DND-41 (cell line): ENCODE results near the gene ORM1.

Source experiments
- ATAC-seq: fragments of 200-7000 bp; cut with Tn5 transposase; 3 replicates; pipeline ENCODE4 v1.9.1; 2021; ENCODE audit warnings: low read depth; ENCODE audit not compliant: insufficient read depth
- DNase-seq: peaks from one replicate; pipeline ENCODE4 v3.0.0-alpha.2; 2020
- H2AFZ ChIP-seq: 2 replicates; pipeline ENCODE4 v1.6.0; 2012; ENCODE audit warnings: low read depth, low read length
- H3K27ac ChIP-seq: 2 replicates; pipeline ENCODE4 v1.5.1; 2012; ENCODE audit warnings: low read length, inconsistent platforms
- H3K27me3 ChIP-seq: fragments of 200-600 bp; sonication (generic); 2 replicates; pipeline ENCODE4 v1.6.0; 2012; ENCODE audit warnings: low read length, mild to moderate bottlenecking, inconsistent platforms; ENCODE audit not compliant: insufficient read depth, poor library complexity
- H3K36me3 ChIP-seq: 2 replicates; pipeline ENCODE4 v1.5.1; 2012; ENCODE audit warnings: low read length, inconsistent platforms; ENCODE audit not compliant: insufficient read depth
- H3K4me1 ChIP-seq: 2 replicates; pipeline ENCODE4 v1.5.1; 2012; ENCODE audit warnings: mild to moderate bottlenecking, low read length; ENCODE audit not compliant: insufficient read depth
- H3K4me2 ChIP-seq: 2 replicates; pipeline ENCODE4 v1.6.0; 2012; ENCODE audit warnings: mild to moderate bottlenecking, moderate library complexity, low read length, inconsistent platforms; ENCODE audit not compliant: insufficient read depth
- H3K4me3 ChIP-seq, 2 experiments: fragments of 200-600 bp in 1 of 2; shearing (Covaris generic) in 1 of 2; 2 replicates each; pipeline ENCODE4 v1.5.1; 2012 to 2016; ENCODE audit warnings: inconsistent platforms in 2 of 2, low read length in 2 of 2, mild to moderate bottlenecking in 2 of 2, low read depth in 1 of 2, moderate library complexity in 1 of 2
- H3K79me2 ChIP-seq: 2 replicates; pipeline ENCODE4 v1.6.0; 2012; ENCODE audit warnings: low read length, inconsistent platforms; ENCODE audit not compliant: insufficient read depth
- H3K9ac ChIP-seq: 2 replicates; pipeline ENCODE4 v1.6.0; 2012; ENCODE audit warnings: low read depth, mild to moderate bottlenecking, inconsistent platforms, low read length, moderate library complexity
- H3K9me3 ChIP-seq: 2 replicates; pipeline ENCODE4 v1.5.1; 2012; ENCODE audit warnings: low read length, moderate library complexity, mild to moderate bottlenecking, inconsistent platforms; ENCODE audit not compliant: insufficient read depth, severe bottlenecking
- H4K20me1 ChIP-seq: 2 replicates; pipeline ENCODE4 v1.6.0; 2012; ENCODE audit warnings: low read length; ENCODE audit not compliant: insufficient read depth
- EZH2 ChIP-seq: IDR thresholded peaks from 3 replicates; pipeline ENCODE4 v1.6.1; 2012; ENCODE audit warnings: borderline replicate concordance, low read depth, mild to moderate bottlenecking, moderate library complexity, low read length, inconsistent platforms; ENCODE audit not compliant: severe bottlenecking
- TF ChIP-seq, protein P1 (sequence below): IDR thresholded peaks from 2 replicates; pipeline ENCODE4 v1.5.1; 2012; ENCODE audit warnings: borderline replicate concordance, low read length, moderate library complexity, mild to moderate bottlenecking; ENCODE audit not compliant: poor library complexity, severe bottlenecking; ENCODE audit errors: extremely low read depth

Gene ORM1

DNA sequence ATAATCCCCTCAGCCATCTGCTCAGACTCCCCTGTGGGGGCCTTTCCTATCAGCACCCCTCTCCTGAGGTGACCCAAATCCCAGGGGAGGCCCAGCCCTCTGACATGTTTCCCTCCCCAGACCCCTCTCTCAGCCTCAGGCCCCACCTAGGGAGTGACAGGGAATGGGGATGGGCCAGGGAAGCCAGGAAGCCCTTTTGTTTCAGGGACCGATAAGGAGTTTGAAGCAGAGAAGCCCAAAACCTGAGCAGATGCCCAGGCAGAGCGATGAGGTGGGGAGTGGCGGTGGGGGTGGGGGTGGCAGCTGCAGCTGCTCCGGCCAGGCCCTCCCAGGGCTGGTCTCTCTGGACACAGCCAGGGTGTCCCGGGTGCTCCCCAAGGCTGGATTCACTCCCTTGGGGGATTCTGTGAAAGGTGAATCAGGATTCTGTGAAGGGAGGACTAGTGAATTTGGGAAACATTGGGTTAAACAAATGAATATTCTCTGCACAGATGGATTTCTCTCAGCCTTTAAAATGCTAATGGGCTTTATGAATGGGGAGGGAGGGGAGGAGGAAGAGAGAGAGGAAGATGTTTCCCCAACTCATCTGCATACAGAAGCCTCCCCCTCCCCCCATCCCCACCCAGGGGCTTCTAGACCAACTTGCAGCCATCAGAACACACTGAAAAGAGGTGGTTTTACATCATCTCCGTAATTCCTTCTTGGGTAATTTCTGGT lies 47.5 kb downstream of the ORM1 start:
- Histone ChIP-seq H4K20me1 (peaks cover 3% of the 10 kb centered on the region; the same call in 1 of the 2 replicates), H3K27ac (peak overlapping the region; percentile 99), H3K9me3 (no peaks in the 10 kb centered on the region), H3K4me3 (no peak overlapping the region), H2AFZ (no peak overlapping the region), H3K79me2 (peaks cover 36% of the 10 kb centered on the region), H3K27me3 (no peaks in the 10 kb centered on the region), H3K4me1 (peaks cover 51% of the 10 kb centered on the region), H3K4me2 (no peak overlapping the region), H3K9ac (no peak overlapping the region), H3K36me3 (peaks cover 83% of the 10 kb centered on the region)
- TF ChIP-seq, protein P1, sequence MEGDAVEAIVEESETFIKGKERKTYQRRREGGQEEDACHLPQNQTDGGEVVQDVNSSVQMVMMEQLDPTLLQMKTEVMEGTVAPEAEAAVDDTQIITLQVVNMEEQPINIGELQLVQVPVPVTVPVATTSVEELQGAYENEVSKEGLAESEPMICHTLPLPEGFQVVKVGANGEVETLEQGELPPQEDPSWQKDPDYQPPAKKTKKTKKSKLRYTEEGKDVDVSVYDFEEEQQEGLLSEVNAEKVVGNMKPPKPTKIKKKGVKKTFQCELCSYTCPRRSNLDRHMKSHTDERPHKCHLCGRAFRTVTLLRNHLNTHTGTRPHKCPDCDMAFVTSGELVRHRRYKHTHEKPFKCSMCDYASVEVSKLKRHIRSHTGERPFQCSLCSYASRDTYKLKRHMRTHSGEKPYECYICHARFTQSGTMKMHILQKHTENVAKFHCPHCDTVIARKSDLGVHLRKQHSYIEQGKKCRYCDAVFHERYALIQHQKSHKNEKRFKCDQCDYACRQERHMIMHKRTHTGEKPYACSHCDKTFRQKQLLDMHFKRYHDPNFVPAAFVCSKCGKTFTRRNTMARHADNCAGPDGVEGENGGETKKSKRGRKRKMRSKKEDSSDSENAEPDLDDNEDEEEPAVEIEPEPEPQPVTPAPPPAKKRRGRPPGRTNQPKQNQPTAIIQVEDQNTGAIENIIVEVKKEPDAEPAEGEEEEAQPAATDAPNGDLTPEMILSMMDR: no peak
- TF ChIP-seq EZH2: no peak
- peak; percentile 31 for DNase-seq
- no peak for ATAC-seq

DNA sequence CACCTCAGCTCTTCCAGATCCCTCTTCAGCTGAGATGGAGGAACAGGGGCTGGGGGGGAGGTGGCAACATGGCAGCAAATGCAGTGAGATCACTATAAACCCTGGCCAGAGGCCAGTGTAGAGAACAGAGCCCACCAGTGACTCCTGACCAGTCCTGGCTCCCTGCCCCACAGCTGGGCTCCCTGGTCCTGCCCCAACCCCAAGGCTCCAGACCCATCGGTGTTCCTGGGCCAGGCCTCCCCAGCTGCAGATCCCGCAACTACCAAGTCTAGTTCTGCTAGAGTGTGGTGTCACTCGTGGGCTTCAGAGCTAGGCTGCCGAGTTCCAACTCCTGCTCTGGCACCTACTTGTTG lies 48.0 kb downstream of the ORM1 start:
- H3K4me3 ChIP-seq: no peak overlapping the region

DNA sequence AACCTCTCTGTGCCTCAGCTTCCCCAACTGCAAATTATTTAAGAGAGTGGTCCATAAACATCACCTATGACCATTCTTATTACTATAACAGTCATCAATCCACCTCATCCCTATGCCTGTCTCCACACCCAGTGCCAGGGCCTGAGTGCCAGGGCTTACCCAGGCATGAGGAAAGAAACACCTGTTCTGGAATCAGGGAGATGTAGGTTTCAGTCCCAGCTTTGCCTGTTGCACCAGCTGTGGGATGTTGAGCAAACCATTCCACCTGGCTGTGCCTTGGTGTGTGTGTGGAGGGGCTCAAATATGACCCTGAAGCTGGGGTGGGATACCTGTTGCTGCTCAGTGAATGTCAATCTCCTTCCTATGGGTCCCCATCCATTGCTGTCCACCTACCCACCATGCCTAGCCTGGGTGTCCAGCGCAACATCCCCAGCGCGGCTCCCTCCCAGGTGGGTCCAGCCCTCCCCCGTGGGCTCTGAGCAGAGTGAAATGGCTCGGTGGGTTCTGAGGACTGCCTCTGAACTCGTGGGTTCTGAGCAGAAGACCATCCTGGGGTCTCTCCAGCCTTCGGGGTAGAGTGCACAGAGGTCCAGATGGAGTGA lies 48.5 kb downstream of the ORM1 start:
- ATAC-seq (peak; percentile 2), DNase-seq (no peak)
- no peaks in the 10 kb centered on the region for H3K9me3 ChIP-seq
- peaks cover 39% of the 10 kb centered on the region for H3K79me2 ChIP-seq
- peak overlapping the region; percentile 99 for H3K27ac ChIP-seq
- H3K4me3 ChIP-seq: peak overlapping the region in 1 of 2 experiments; percentile 51; a peak in 2 of 4 replicates
- H2AFZ ChIP-seq: no peak overlapping the region
- peak overlapping the region; percentile 73 for H3K4me2 ChIP-seq
- H3K4me1 ChIP-seq: peaks cover 52% of the 10 kb centered on the region
- peaks cover 3% of the 10 kb centered on the region; the same call in 1 of the 2 replicates for H4K20me1 ChIP-seq
- TF ChIP-seq, protein P1: no peak
- no peak for TF ChIP-seq EZH2
- peaks cover 80% of the 10 kb centered on the region for H3K36me3 ChIP-seq
- no peaks in the 10 kb centered on the region for H3K27me3 ChIP-seq
- H3K9ac ChIP-seq: peak overlapping the region; percentile 66

More for the DNA sequence above, 48.0 kb downstream of the ORM1 start:
- no peaks in the 10 kb centered on the region for H3K9me3 ChIP-seq
- peaks cover 82% of the 10 kb centered on the region for H3K36me3 ChIP-seq
- peaks cover 3% of the 10 kb centered on the region; the same call in 1 of the 2 replicates for H4K20me1 ChIP-seq
- H3K27ac ChIP-seq: peak overlapping the region; percentile 99
- peaks cover 36% of the 10 kb centered on the region for H3K79me2 ChIP-seq
- no peak overlapping the region for H3K4me2 ChIP-seq
- H3K4me1 ChIP-seq: peaks cover 52% of the 10 kb centered on the region
- no peaks in the 10 kb centered on the region for H3K27me3 ChIP-seq
- TF ChIP-seq EZH2: no peak
- TF ChIP-seq, protein P1: no peak
- no peak overlapping the region for H3K9ac ChIP-seq
- no peak for DNase-seq
- no peak for ATAC-seq
- H2AFZ ChIP-seq: no peak overlapping the region
